Kidney (tissue), 14 donors: Measurements from ENCODE around the gene SYPL1. TPM values are rescaled to one million over a fixed set of nuclear protein-coding genes. Genes with fewer than 3 reads are reported as not detected.

Source experiments
- DNase-seq, 5 donors: peaks; one replicate each; pipeline ENCODE4 v3.0.0-alpha.2; 2013 to 2020
- FAIRE-seq: peaks from 2 replicates; lab custom pipeline; 2012; peaks lifted over from hg19 to GRCh38; lab: Jason Lieb, UNC
- H3K27ac ChIP-seq, 2 donors: one replicate each; pipeline ENCODE4 v1.7.0; 2013; ENCODE audit warnings: low read depth in 2 of 2, low read length in 2 of 2, inconsistent platforms in 1 of 2
- H3K27me3 ChIP-seq: one replicate; pipeline ENCODE4 v1.7.1; 2013; ENCODE audit warnings: low read length, inconsistent platforms; ENCODE audit not compliant: control insufficient read depth, insufficient read depth
- H3K36me3 ChIP-seq, 3 donors: one replicate each; pipeline versions ENCODE4 v1.7.0 to v1.7.1; 2013; ENCODE audit warnings: low read length in 3 of 3, control low read depth in 1 of 3, inconsistent platforms in 1 of 3; ENCODE audit not compliant: insufficient read depth in 3 of 3, control insufficient read depth in 2 of 3
- H3K4me1 ChIP-seq, 3 donors: one replicate each; pipeline versions ENCODE4 v1.7.0 to v1.7.1; 2013; ENCODE audit warnings: low read length in 3 of 3, inconsistent platforms in 1 of 3, low read depth in 1 of 3; ENCODE audit not compliant: control insufficient read depth in 2 of 3, insufficient read depth in 2 of 3
- H3K4me3 ChIP-seq, 3 donors: one replicate each; pipeline versions ENCODE4 v1.7.0 to v1.8.1; 2013; ENCODE audit warnings: low read length in 3 of 3, control low read depth in 1 of 3, inconsistent platforms in 1 of 3
- H3K9ac ChIP-seq, 3 donors: one replicate each; pipeline versions ENCODE4 v1.7.0 to v1.7.1; 2013; ENCODE audit warnings: low read length in 3 of 3, control low read depth in 1 of 3, inconsistent platforms in 1 of 3
- H3K9me3 ChIP-seq, 3 donors: one replicate each; pipeline versions ENCODE4 v1.7.0 to v1.7.1; 2013; ENCODE audit warnings: low read length in 3 of 3, control low read depth in 1 of 3, inconsistent platforms in 1 of 3; ENCODE audit not compliant: control insufficient read depth in 2 of 3, insufficient read depth in 1 of 3
- CTCF ChIP-seq: IDR thresholded peaks from 3 replicates; pipeline ENCODE4 v1.5.1; 2012; ENCODE audit warnings: mild to moderate bottlenecking, moderate library complexity, borderline replicate concordance; ENCODE audit not compliant: insufficient read depth; ENCODE audit errors: extremely low read depth
- intact Hi-C: fragments of 100-400 bp; cut with DNase I; formaldehyde crosslinking; loops from one replicate; pipeline ENCODE4 v1.11.1; 2022
- polyA plus RNA-seq: library from polyadenylated mRNA; stranded (reverse); fragments of 350-450 nt; fragmentation: Illumina TruSeq; extraction: RNeasy Lipid Tissue Mini Kit (QIAGEN cat#74804); gene quantifications from one replicate; pipeline ENCODE4 v1.2.3, GENCODE V29; 2014; ENCODE audit warnings: low read depth, low replicate concordance; ENCODE audit not compliant: insufficient read depth
- total RNA-seq: library from RNA; stranded (reverse); fragmentation: NEBNext Ultra II Directional; extraction: Animal tissue kit (Norgen Biotek cat#: 25700); gene quantifications from one replicate; pipeline ENCODE4 v1.2.1, GENCODE V29; 2021
- donor health status: control.
- donor health status: control.
- donor health status: control.
- donor health status: control.
- donor health status: control.
- donor health status: DM: yes; HTN: yes; CAD: no.
- donor health status: Normal renal cell carcinoma (clear cell type).

SYPL1 gene
- total and polyA plus RNA-seq, 2 donors from 2014 or later: 90.8 to 111 TPM

- Histone ChIP-seq H3K4me1 (no peaks in the 10 kb centered on the region), H3K27me3 (no peaks in the 10 kb centered on the region), H3K9ac (no peak overlapping the region), H3K36me3 (no peaks in the 10 kb centered on the region), H3K27ac (no peak overlapping the region), H3K4me3 (no peak overlapping the region), H3K9me3 (no peaks in the 10 kb centered on the region)
- FAIRE-seq (no peak), DNase-seq (no peak)
- intact Hi-C loops: no loop called here
- TF ChIP-seq CTCF: no peak
Observed at GRCh38 chr7:106122713-106123112, 10.6 kb upstream of the SYPL1 start.

- Histone ChIP-seq H3K36me3 (no peaks in the 10 kb centered on the region), H3K9me3 (no peaks in the 10 kb centered on the region), H3K4me3 (no peak overlapping the region), H3K27me3 (no peaks in the 10 kb centered on the region), H3K4me1 (no peaks in the 10 kb centered on the region), H3K9ac (no peak overlapping the region), H3K27ac (no peak overlapping the region)
- no peak for DNase-seq
- TF ChIP-seq CTCF: no peak
- FAIRE-seq: no peak
- intact Hi-C loops: no loop called here
Observed at GRCh38 chr7:106121189-106121810, 9.2 kb upstream of the SYPL1 start.

- H3K36me3 ChIP-seq: no peaks in the 10 kb centered on the region
- no peaks in the 10 kb centered on the region for H3K9me3 ChIP-seq
- H3K4me1 ChIP-seq: peaks cover 0 to 4% (median 0%) of the 10 kb centered on the region in 3 donors
- H3K27me3 ChIP-seq: no peaks in the 10 kb centered on the region
- FAIRE-seq: no peak
- no peak for DNase-seq
- no peak overlapping the region for H3K4me3 ChIP-seq
- no peak overlapping the region for H3K27ac ChIP-seq
- TF ChIP-seq CTCF: no peak
- intact Hi-C loops: no loop called here
- H3K9ac ChIP-seq: no peak overlapping the region
Observed at GRCh38 chr7:106120500-106120899, 8.4 kb upstream of the SYPL1 start.

- Histone ChIP-seq H3K9me3 (no peaks in the 10 kb centered on the region), H3K27me3 (no peaks in the 10 kb centered on the region), H3K27ac (no peak overlapping the region), H3K4me3 (no peak overlapping the region), H3K9ac (no peak overlapping the region), H3K36me3 (no peaks in the 10 kb centered on the region), H3K4me1 (peaks cover 0 to 4% (median 0%) of the 10 kb centered on the region in 3 donors)
- no peak for DNase-seq
- intact Hi-C loops: no loop called here
- FAIRE-seq: no peak
- TF ChIP-seq CTCF: no peak
Observed at GRCh38 chr7:106119719-106120118, 7.6 kb upstream of the SYPL1 start.
